Kidney (tissue), 14 donors: ENCODE results near the gene ARSI. TPM values are rescaled to one million over a fixed set of nuclear protein-coding genes. Genes with fewer than 3 reads are reported as not detected.

ENCODE experiments used
- DNase-seq, 5 donors: peaks; one replicate each; pipeline ENCODE4 v3.0.0-alpha.2; 2013 to 2020
- FAIRE-seq: peaks from 2 replicates; lab custom pipeline; 2012; peaks lifted over from hg19 to GRCh38; lab: Jason Lieb, UNC
- H3K27ac ChIP-seq, 2 donors: one replicate each; pipeline ENCODE4 v1.7.0; 2013; ENCODE audit warnings: low read depth in 2 of 2, low read length in 2 of 2, inconsistent platforms in 1 of 2
- H3K27me3 ChIP-seq: one replicate; pipeline ENCODE4 v1.7.1; 2013; ENCODE audit warnings: low read length, inconsistent platforms; ENCODE audit not compliant: control insufficient read depth, insufficient read depth
- H3K36me3 ChIP-seq, 3 donors: one replicate each; pipeline versions ENCODE4 v1.7.0 to v1.7.1; 2013; ENCODE audit warnings: low read length in 3 of 3, control low read depth in 1 of 3, inconsistent platforms in 1 of 3; ENCODE audit not compliant: insufficient read depth in 3 of 3, control insufficient read depth in 2 of 3
- H3K4me1 ChIP-seq, 3 donors: one replicate each; pipeline versions ENCODE4 v1.7.0 to v1.7.1; 2013; ENCODE audit warnings: low read length in 3 of 3, inconsistent platforms in 1 of 3, low read depth in 1 of 3; ENCODE audit not compliant: control insufficient read depth in 2 of 3, insufficient read depth in 2 of 3
- H3K4me3 ChIP-seq, 3 donors: one replicate each; pipeline versions ENCODE4 v1.7.0 to v1.8.1; 2013; ENCODE audit warnings: low read length in 3 of 3, control low read depth in 1 of 3, inconsistent platforms in 1 of 3
- H3K9ac ChIP-seq, 3 donors: one replicate each; pipeline versions ENCODE4 v1.7.0 to v1.7.1; 2013; ENCODE audit warnings: low read length in 3 of 3, control low read depth in 1 of 3, inconsistent platforms in 1 of 3
- H3K9me3 ChIP-seq, 3 donors: one replicate each; pipeline versions ENCODE4 v1.7.0 to v1.7.1; 2013; ENCODE audit warnings: low read length in 3 of 3, control low read depth in 1 of 3, inconsistent platforms in 1 of 3; ENCODE audit not compliant: control insufficient read depth in 2 of 3, insufficient read depth in 1 of 3
- intact Hi-C: fragments of 100-400 bp; cut with DNase I; formaldehyde crosslinking; loops from one replicate; pipeline ENCODE4 v1.11.1; 2022
- polyA plus RNA-seq: library from polyadenylated mRNA; stranded (reverse); fragments of 350-450 nt; fragmentation: Illumina TruSeq; extraction: RNeasy Lipid Tissue Mini Kit (QIAGEN cat#74804); gene quantifications from one replicate; pipeline ENCODE4 v1.2.3, GENCODE V29; 2014; ENCODE audit warnings: low read depth, low replicate concordance; ENCODE audit not compliant: insufficient read depth
- total RNA-seq: library from RNA; stranded (reverse); fragmentation: NEBNext Ultra II Directional; extraction: Animal tissue kit (Norgen Biotek cat#: 25700); gene quantifications from one replicate; pipeline ENCODE4 v1.2.1, GENCODE V29; 2021
- TF ChIP-seq, protein P1 (sequence below): IDR thresholded peaks from 3 replicates; pipeline ENCODE4 v1.5.1; 2012; ENCODE audit warnings: mild to moderate bottlenecking, moderate library complexity, borderline replicate concordance; ENCODE audit not compliant: insufficient read depth; ENCODE audit errors: extremely low read depth
- donor health status: control.
- donor health status: control.
- donor health status: control.
- donor health status: control.
- donor health status: control.
- donor health status: DM: yes; HTN: yes; CAD: no.
- donor health status: Normal renal cell carcinoma (clear cell type).

Gene ARSI
- total and polyA plus RNA-seq, 2 donors from 2014 or later, result 0.57 to 1.1 TPM

DNA sequence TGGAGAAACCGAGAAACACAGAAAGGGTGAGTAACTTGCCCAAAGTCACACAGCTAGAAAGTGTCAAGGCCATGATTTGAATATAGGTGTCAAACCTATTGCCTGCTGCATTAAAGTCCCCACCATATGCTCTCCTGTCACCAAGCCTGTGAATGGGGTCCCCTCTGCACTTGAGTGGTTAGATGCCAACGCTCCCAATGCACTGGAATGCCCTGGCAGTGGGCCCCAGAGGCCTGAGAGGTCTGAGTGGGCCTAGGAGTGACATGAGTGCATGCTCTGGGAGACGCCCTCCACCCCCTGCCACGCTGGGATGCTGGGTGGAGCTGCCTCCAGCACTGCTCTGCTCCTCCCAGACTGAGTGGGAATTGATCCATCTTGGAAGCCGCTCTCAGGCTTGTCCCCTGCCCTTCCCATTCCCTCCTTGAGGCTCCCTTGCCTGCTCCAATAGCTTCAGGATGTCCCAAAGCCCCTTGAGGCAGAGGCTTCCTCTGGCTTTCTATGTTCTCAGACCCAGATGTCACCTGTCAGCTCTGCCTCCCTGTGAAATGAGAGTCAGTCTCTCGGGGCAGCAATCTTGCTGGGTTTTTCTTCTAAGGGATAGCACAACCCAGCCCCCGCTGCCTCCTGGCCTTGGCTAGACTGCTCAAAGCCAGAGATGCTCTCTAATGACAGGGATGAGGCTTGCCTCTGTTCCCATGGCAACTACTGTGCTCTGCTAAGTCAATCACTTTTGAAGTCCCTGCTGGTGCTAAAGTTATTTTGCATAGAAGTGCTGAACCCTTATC, 6.6 kb upstream of the ARSI start:
- Histone ChIP-seq H3K4me1 (no peaks in the 10 kb centered on the region), H3K36me3 (no peaks in the 10 kb centered on the region), H3K9ac (no peak overlapping the region), H3K4me3 (no peak overlapping the region), H3K27me3 (no peaks in the 10 kb centered on the region), H3K9me3 (no peaks in the 10 kb centered on the region), H3K27ac (no peak overlapping the region)
- DNase-seq (no peak), FAIRE-seq (no peak)
- TF ChIP-seq, protein P1, sequence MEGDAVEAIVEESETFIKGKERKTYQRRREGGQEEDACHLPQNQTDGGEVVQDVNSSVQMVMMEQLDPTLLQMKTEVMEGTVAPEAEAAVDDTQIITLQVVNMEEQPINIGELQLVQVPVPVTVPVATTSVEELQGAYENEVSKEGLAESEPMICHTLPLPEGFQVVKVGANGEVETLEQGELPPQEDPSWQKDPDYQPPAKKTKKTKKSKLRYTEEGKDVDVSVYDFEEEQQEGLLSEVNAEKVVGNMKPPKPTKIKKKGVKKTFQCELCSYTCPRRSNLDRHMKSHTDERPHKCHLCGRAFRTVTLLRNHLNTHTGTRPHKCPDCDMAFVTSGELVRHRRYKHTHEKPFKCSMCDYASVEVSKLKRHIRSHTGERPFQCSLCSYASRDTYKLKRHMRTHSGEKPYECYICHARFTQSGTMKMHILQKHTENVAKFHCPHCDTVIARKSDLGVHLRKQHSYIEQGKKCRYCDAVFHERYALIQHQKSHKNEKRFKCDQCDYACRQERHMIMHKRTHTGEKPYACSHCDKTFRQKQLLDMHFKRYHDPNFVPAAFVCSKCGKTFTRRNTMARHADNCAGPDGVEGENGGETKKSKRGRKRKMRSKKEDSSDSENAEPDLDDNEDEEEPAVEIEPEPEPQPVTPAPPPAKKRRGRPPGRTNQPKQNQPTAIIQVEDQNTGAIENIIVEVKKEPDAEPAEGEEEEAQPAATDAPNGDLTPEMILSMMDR, result no peak
- intact Hi-C loops, result no loop called here

GRCh38 chr5:150307617-150308426, 5.1 kb upstream of the ARSI start:
- no peak for DNase-seq
- FAIRE-seq, result no peak

GRCh38 chr5:150306775-150307174, 4.1 kb upstream of the ARSI start:
- H3K4me1 ChIP-seq, result peaks cover 3 to 9% (median 5%) of the 10 kb centered on the region in 3 donors
- no peak overlapping the region for H3K27ac ChIP-seq
- DNase-seq (no peak), FAIRE-seq (no peak)
- no peaks in the 10 kb centered on the region for H3K9me3 ChIP-seq
- intact Hi-C loops, result no loop called here
- TF ChIP-seq, protein P1, result no peak
- no peaks in the 10 kb centered on the region for H3K36me3 ChIP-seq
- H3K4me3 ChIP-seq, result no peak overlapping the region
- H3K27me3 ChIP-seq, result peaks cover under 1% of the 10 kb centered on the region
- no peak overlapping the region for H3K9ac ChIP-seq

More at GRCh38 chr5:150307617-150308426, 5.1 kb upstream of the ARSI start:
- no peaks in the 10 kb centered on the region for H3K36me3 ChIP-seq
- no peaks in the 10 kb centered on the region for H3K9me3 ChIP-seq
- H3K27ac ChIP-seq, result no peak overlapping the region
- TF ChIP-seq, protein P1, result no peak
- H3K9ac ChIP-seq, result no peak overlapping the region
- peaks cover 3 to 6% (median 5%) of the 10 kb centered on the region in 3 donors for H3K4me1 ChIP-seq
- no peak overlapping the region for H3K4me3 ChIP-seq
- intact Hi-C loops, result no loop called here
- H3K27me3 ChIP-seq, result no peaks in the 10 kb centered on the region
